H1 (cell line): ENCODE data around the gene ABCD4. TPM values are rescaled to one million over a fixed set of nuclear protein-coding genes. Genes with fewer than 3 reads are reported as not detected.

Experiments
- CTCF ChIA-PET: fragments of 300-600 bp; sonication (Branson Sonifier 250); formaldehyde crosslinking; loops from one replicate; lab custom pipeline; 2021; ENCODE audit not compliant: partially characterized antibody; lab: Charles Lee
- POLR2A ChIA-PET: fragments of 300-600 bp; sonication (Branson Sonifier 250); formaldehyde crosslinking; loops from one replicate; lab custom pipeline; 2021; ENCODE audit warnings: inconsistent platforms; ENCODE audit not compliant: partially characterized antibody; lab: Charles Lee
- DNase-seq, 2 experiments: peaks; one replicate each; pipeline versions ENCODE4 v3.0.0 to v3.0.0-alpha.2; 2010 to 2022; ENCODE audit warnings: low spot score in 2 of 2, low read depth in 1 of 2, mixed read lengths in 1 of 2
- FAIRE-seq: peaks from 2 replicates; lab custom pipeline; 2011; peaks lifted over from hg19 to GRCh38; lab: Jason Lieb, UNC
- H2AFZ ChIP-seq: 2 replicates; pipeline ENCODE4 v1.8.1; 2012; ENCODE audit warnings: low read length, inconsistent platforms
- H2AK5ac ChIP-seq: 2 replicates; pipeline ENCODE4 v1.6.1; 2013; ENCODE audit warnings: low read depth, low read length
- H2BK120ac ChIP-seq: replicated peaks from 2 replicates; pipeline ENCODE3; 2013; ENCODE audit warnings: low read depth, low read length, inconsistent platforms
- H2BK12ac ChIP-seq: 2 replicates; pipeline ENCODE4 v1.6.1; 2013; ENCODE audit warnings: low read depth, low read length
- H2BK15ac ChIP-seq: 2 replicates; pipeline ENCODE4 v1.6.1; 2013; ENCODE audit warnings: low read length
- H2BK20ac ChIP-seq: 2 replicates; pipeline ENCODE4 v1.6.1; 2013; ENCODE audit warnings: low read length
- H2BK5ac ChIP-seq: 2 replicates; pipeline ENCODE4 v1.6.1; 2013; ENCODE audit warnings: low read depth, low read length
- H3K14ac ChIP-seq: 2 replicates; pipeline ENCODE4 v1.6.1; 2013; ENCODE audit warnings: inconsistent platforms; ENCODE audit not compliant: insufficient read length
- H3K18ac ChIP-seq: 2 replicates; pipeline ENCODE4 v1.6.1; 2013; ENCODE audit warnings: low read length; ENCODE audit errors: extremely low read depth
- H3K23ac ChIP-seq: 2 replicates; pipeline ENCODE4 v1.6.1; 2013; ENCODE audit warnings: inconsistent platforms; ENCODE audit not compliant: insufficient read length
- H3K23me2 ChIP-seq: 2 replicates; pipeline ENCODE4 v1.6.1; 2013; ENCODE audit warnings: low read depth, low read length
- H3K27ac ChIP-seq: 2 replicates; pipeline ENCODE4 v1.6.1; 2011; ENCODE audit warnings: low read depth, low read length, inconsistent platforms
- H3K27me3 ChIP-seq, 4 experiments: replicated peaks in 1 of 4; 1 replicate in 1 of 4; 2 replicates in 3 of 4; pipeline versions ENCODE4 v1.6.1 to v1.8.1; 2011 to 2013; ENCODE audit warnings: low read length in 3 of 4, mild to moderate bottlenecking in 3 of 4, inconsistent platforms in 2 of 4, mixed read lengths in 2 of 4, moderate library complexity in 1 of 4; ENCODE audit not compliant: control insufficient read depth in 3 of 4, insufficient read depth in 3 of 4; ENCODE audit errors: extremely low read depth in 1 of 4
- H3K36me3 ChIP-seq, 4 experiments: 2 replicates each; pipeline versions ENCODE4 v1.6.1 to v1.8.1; 2011 to 2013; ENCODE audit warnings: mild to moderate bottlenecking in 4 of 4, low read length in 3 of 4, moderate library complexity in 2 of 4, control low read depth in 1 of 4, inconsistent platforms in 1 of 4; ENCODE audit not compliant: insufficient read depth in 4 of 4, control insufficient read depth in 2 of 4
- H3K4ac ChIP-seq: replicated peaks from 2 replicates; pipeline ENCODE3; 2013; ENCODE audit warnings: low read length, low read depth, mixed read lengths, inconsistent platforms; ENCODE audit not compliant: insufficient read length
- H3K4me1 ChIP-seq, 4 experiments: replicated peaks in 1 of 4; 1 replicate in 1 of 4; 2 replicates in 3 of 4; pipeline versions ENCODE4 v1.6.1 to v1.8.1; 2011 to 2013; ENCODE audit warnings: low read length in 3 of 4, inconsistent platforms in 2 of 4, mixed read lengths in 1 of 4; ENCODE audit not compliant: insufficient read depth in 4 of 4, control insufficient read depth in 3 of 4
- H3K4me2 ChIP-seq, 2 experiments: 2 replicates each; pipeline versions ENCODE4 v1.6.1 to v1.8.1; 2011 to 2013; ENCODE audit warnings: low read depth in 2 of 2, low read length in 2 of 2, control low read depth in 1 of 2, inconsistent platforms in 1 of 2, mild to moderate bottlenecking in 1 of 2; ENCODE audit not compliant: insufficient read depth in 1 of 2
- H3K4me3 ChIP-seq, 4 experiments: fragments of 200-600, 300-600 bp in 1 of 4; sonication (generic), shearing (Covaris generic), sonication (Bioruptor Twin) in 1 of 4; 2 replicates each; pipeline versions ENCODE4 v1.5.1 to v1.8.1; 2011 to 2016; ENCODE audit warnings: low read length in 4 of 4, low read depth in 3 of 4, control low read depth in 2 of 4, inconsistent platforms in 2 of 4, mild to moderate bottlenecking in 2 of 4, mixed read lengths in 1 of 4, moderate library complexity in 1 of 4; ENCODE audit not compliant: insufficient read depth in 2 of 4; ENCODE audit errors: extremely low read depth in 1 of 4
- H3K56ac ChIP-seq: replicated peaks from 2 replicates; pipeline ENCODE3; 2013; ENCODE audit warnings: low read depth, mild to moderate bottlenecking, mixed read lengths, low read length, inconsistent platforms; ENCODE audit not compliant: insufficient read length
- H3K79me1 ChIP-seq: 2 replicates; pipeline ENCODE4 v1.6.1; 2013; ENCODE audit warnings: low read depth, low read length, control low read depth
- H3K79me2 ChIP-seq, 2 experiments: 2 replicates each; pipeline versions ENCODE4 v1.6.1 to v1.8.1; 2012 to 2013; ENCODE audit warnings: low read length in 2 of 2, mild to moderate bottlenecking in 2 of 2, inconsistent platforms in 1 of 2; ENCODE audit not compliant: insufficient read depth in 2 of 2, control insufficient read depth in 1 of 2
- H3K9ac ChIP-seq, 4 experiments: replicated peaks in 1 of 4; 1 replicate in 1 of 4; 2 replicates in 3 of 4; pipeline versions ENCODE4 v1.6.1 to v1.8.1; 2011 to 2013; ENCODE audit warnings: low read depth in 3 of 4, low read length in 3 of 4, control low read depth in 2 of 4, mild to moderate bottlenecking in 2 of 4, moderate library complexity in 2 of 4, inconsistent platforms in 1 of 4; ENCODE audit errors: extremely low read depth in 1 of 4
- H3K9me3 ChIP-seq, 2 experiments: 2 replicates each; pipeline versions ENCODE4 v1.6.1 to v1.8.1; 2012 to 2013; ENCODE audit warnings: mild to moderate bottlenecking in 2 of 2, moderate library complexity in 2 of 2, control low read depth in 1 of 2, inconsistent platforms in 1 of 2, low read depth in 1 of 2, low read length in 1 of 2, mixed read lengths in 1 of 2; ENCODE audit not compliant: insufficient read depth in 2 of 2
- H4K20me1 ChIP-seq, 2 experiments: replicated peaks in 1 of 2; 2 replicates each; pipeline versions ENCODE3 to v1.8.1; 2011 to 2013; ENCODE audit warnings: inconsistent platforms in 2 of 2, low read length in 2 of 2, mild to moderate bottlenecking in 1 of 2; ENCODE audit not compliant: insufficient read depth in 2 of 2, control insufficient read depth in 1 of 2
- H4K5ac ChIP-seq: 2 replicates; pipeline ENCODE4 v1.6.1; 2013; ENCODE audit warnings: low read length, low read depth, mixed read lengths, inconsistent platforms; ENCODE audit not compliant: insufficient read length
- H4K8ac ChIP-seq: 2 replicates; pipeline ENCODE4 v1.8.0; 2013; ENCODE audit warnings: mild to moderate bottlenecking, moderate library complexity, low read length, inconsistent platforms; ENCODE audit not compliant: insufficient read depth; ENCODE audit errors: extremely low read depth
- H4K91ac ChIP-seq: replicated peaks from 2 replicates; pipeline ENCODE3; 2013; ENCODE audit warnings: low read length, mixed read lengths, inconsistent platforms; ENCODE audit not compliant: insufficient read length
- CHD1 ChIP-seq: IDR thresholded peaks from 2 replicates; pipeline ENCODE4 v1.6.1; 2012; ENCODE audit warnings: low read depth, low read length, improper control_type of control experiment
- CHD2 ChIP-seq: IDR thresholded peaks from 2 replicates; pipeline ENCODE4 v1.6.1; 2012; ENCODE audit warnings: low read length, improper control_type of control experiment
- CREB1 ChIP-seq: IDR thresholded peaks from 2 replicates; pipeline ENCODE4 v1.6.1; 2012; ENCODE audit warnings: inconsistent platforms
- EZH2 ChIP-seq: fragments of 200-600 bp; sonication (generic); IDR thresholded peaks from 2 replicates; pipeline ENCODE4 v1.7.1; 2012; ENCODE audit warnings: low read depth, mild to moderate bottlenecking, moderate library complexity, low read length, inconsistent platforms; ENCODE audit not compliant: severe bottlenecking
- HDAC6 ChIP-seq: IDR thresholded peaks from one replicate; pipeline ENCODE4 v1.7.1; 2012; ENCODE audit warnings: low read depth, mild to moderate bottlenecking, inconsistent platforms, low read length, moderate library complexity
- JUN ChIP-seq: IDR thresholded peaks from 2 replicates; pipeline ENCODE4 v1.6.1; 2011; ENCODE audit warnings: low read depth, mild to moderate bottlenecking, improper control_type of control experiment, low read length
- KDM1A ChIP-seq: fragments of 200-600, 300-600 bp; sonication (generic); IDR thresholded peaks from 2 replicates; pipeline ENCODE4 v1.7.1; 2016; ENCODE audit warnings: mild to moderate bottlenecking, low read length, borderline replicate concordance
- NRF1 ChIP-seq: IDR thresholded peaks from 2 replicates; pipeline ENCODE4 v1.6.1; 2011; ENCODE audit warnings: mild to moderate bottlenecking, low read depth, low read length, improper control_type of control experiment
- RAD21 ChIP-seq, 2 experiments: IDR thresholded peaks in 1 of 2; conservative IDR thresholded peaks in 1 of 2; 2 replicates each; pipeline ENCODE4 v1.6.1; 2011; ENCODE audit warnings: low read depth in 2 of 2, low read length in 2 of 2, improper control_type of control experiment in 1 of 2, inconsistent platforms in 1 of 2, mild to moderate bottlenecking in 1 of 2, moderate library complexity in 1 of 2
- RNF2 ChIP-seq: fragments of 200-900, 300-1000 bp; sonication (generic); IDR thresholded peaks from 2 replicates; pipeline ENCODE4 v1.7.1; 2016; ENCODE audit warnings: borderline replicate concordance, low read depth, mild to moderate bottlenecking, antibody characterized with exemption, low read length; ENCODE audit not compliant: poor library complexity, severe bottlenecking; ENCODE audit errors: missing control alignments
- SP1 ChIP-seq: IDR thresholded peaks from 2 replicates; pipeline ENCODE4 v1.6.1; 2011; ENCODE audit warnings: low read depth, low read length
- SP4 ChIP-seq: IDR thresholded peaks from 2 replicates; pipeline ENCODE4 v1.6.1; 2012; ENCODE audit warnings: low read length, inconsistent platforms
- TAF1 ChIP-seq: IDR thresholded peaks from 2 replicates; pipeline ENCODE4 v1.6.1; 2011; ENCODE audit warnings: mild to moderate bottlenecking, low read depth, low read length
- TEAD4 ChIP-seq: IDR thresholded peaks from 2 replicates; pipeline ENCODE4 v1.6.1; 2012; ENCODE audit warnings: low read depth, low read length, inconsistent platforms, mixed read lengths
- WGBS, 2 experiments: shearing (Covaris generic) in 1 of 2; methylation state at CpG; one replicate each; pipeline versions ENCODE4 v1.1.6 to v1.1.7; 2013 to 2015; ENCODE audit warnings: low lambda C conversion rate in 2 of 2, mixed read lengths in 2 of 2, inconsistent platforms in 1 of 2, low coverage in 1 of 2, missing lambda C conversion rate in 1 of 2; ENCODE audit not compliant: insufficient replicate concordance in 2 of 2, insufficient coverage in 1 of 2, insufficient read length in 1 of 2; ENCODE audit errors: extremely low coverage in 1 of 2, missing lambda C conversion rate in 1 of 2; 5-methylcytosine and 5-hydroxymethylcytosine counted together
- polyA plus RNA-seq, 7 experiments: library from polyadenylated mRNA; depleted of rRNA in 3 of 7; stranded (reverse) in 5 of 7; unstranded in 2 of 7; fragments of >200 nt in 5 of 7; fragments of 200-250 nt in 2 of 7; gene quantifications; 1 replicate in 5 of 7; 2 replicates in 1 of 7; 4 replicates in 1 of 7; pipeline versions ENCODE4 v1.2.1 to v1.2.3, GENCODE V29; 2011 to 2013; ENCODE audit warnings: missing spikeins in 2 of 7, mixed read lengths in 2 of 7
- total RNA-seq: library from RNA; stranded (reverse); fragmentation: NEBNext Ultra II Directional; extraction: Animal tissue kit (Norgen Biotek cat#: 25700); gene quantifications from 2 replicates; pipeline ENCODE4 v1.2.1, GENCODE V29; 2021

Gene ABCD4
- total and polyA plus RNA-seq, 2 of the 8 experiments (the other 6 are each of a cell fraction or from before 2014, with no cell fraction given): 47.9 to 97.7 TPM

GRCh38 chr14:74241652-74242017 lies 61.1 kb downstream of the ABCD4 start:
- Histone ChIP-seq H4K8ac (no peak overlapping the region), H2BK5ac (no peak overlapping the region), H3K27me3 (peaks cover 59 to 83% (median 75%) of the 10 kb centered on the region in 4 experiments), H3K9me3 (no peaks in the 10 kb centered on the region), H4K5ac (no peak overlapping the region), H3K18ac (no peak overlapping the region), H3K23ac (no peak overlapping the region), H2BK12ac (no peak overlapping the region), H2AFZ (no peak overlapping the region), H4K91ac (no peak overlapping the region), H3K4me1 (peaks cover 6 to 38% (median 15%) of the 10 kb centered on the region in 4 experiments), H3K14ac (no peak overlapping the region), H3K79me2 (no peaks in the 10 kb centered on the region), H3K4me3 (peak overlapping the region; percentile 11 to 55 (median 32); a peak in 7 of 8 replicates), H2AK5ac (no peak overlapping the region), H3K4me2 (peak overlapping the region; percentile 65 to 88), H3K9ac (no peak overlapping the region), H2BK120ac (no peak overlapping the region), H3K4ac (no peak overlapping the region), H3K56ac (no peak overlapping the region), H3K27ac (no peak overlapping the region), H3K36me3 (peaks cover 0 to 13% (median 0%) of the 10 kb centered on the region in 4 experiments; a peak in 1 of 8 replicates), H3K23me2 (peaks cover 22% of the 10 kb centered on the region; the same call in 1 of the 2 replicates), H2BK15ac (no peak overlapping the region), H4K20me1 (peaks cover 0 to 2% of the 10 kb centered on the region in 2 experiments), H3K79me1 (no peaks in the 10 kb centered on the region), H2BK20ac (no peak overlapping the region)
- FAIRE-seq (no peak), DNase-seq (no peak)
- POLR2A ChIA-PET: interaction anchor here (0.9 to 1.1 kb wide), 2 partner anchors 11 to 158 kb away, joined by 3 read pairs; no protein-coding TSS in a partner anchor
- 13% methylated on average over 14 of the region's 14 CpGs; no CpG with 5 or more reads in 1 of the 2 experiments for WGBS, 2 experiments
- CTCF ChIA-PET: interaction anchor here (0.6 to 16.5 kb wide), 9 partner anchors 12 to 286 kb away, joined by 3 to 127 read pairs (median 3); no protein-coding TSS in a partner anchor
- TF ChIP-seq KDM1A: peak; percentile 54; the same call in 1 of the 2 replicates
- TF ChIP-seq CREB1: no peak
- peak; percentile 11 for TF ChIP-seq EZH2
- TF ChIP-seq SP1: no peak
- TF ChIP-seq JUN: no peak
- no peak for TF ChIP-seq SP4
- TF ChIP-seq RNF2: peak; percentile 9
- no peak for TF ChIP-seq CHD1
- no peak for TF ChIP-seq HDAC6
- no peak for TF ChIP-seq TAF1
- TF ChIP-seq CHD2: no peak
- no peak for TF ChIP-seq TEAD4
- no peak for TF ChIP-seq RAD21 (IDR thresholded peaks at IDR 0.05 in 1 of 2, conservative IDR thresholded peaks at IDR 0.05 in 1 of 2; ENCODE audit: low read depth in 2 of 2, low read length in 2 of 2)
- TF ChIP-seq NRF1: no peak
